CD8-positive, alpha-beta memory T cell (primary cell): Measurements from ENCODE around the gene ZNRF4. TPM values are rescaled to one million over a fixed set of nuclear protein-coding genes. Genes with fewer than 3 reads are reported as not detected.
"Not testable (repeated sequence)": the region's sequence is repeated elsewhere in the genome, so short reads cannot be mapped to it uniquely, and the experiment has no call there.

ENCODE experiments used
- CTCF ChIA-PET: fragments of 350-600 bp; sonication (Branson Sonifier 250); formaldehyde crosslinking; loops from one replicate; lab custom pipeline; 2021; ENCODE audit warnings: antibody characterized with exemption; lab: Charles Lee
- POLR2A ChIA-PET: fragments of 350-600 bp; sonication (Branson Sonifier 250); formaldehyde crosslinking; loops from one replicate; lab custom pipeline; 2021; ENCODE audit warnings: antibody characterized with exemption; lab: Charles Lee
- DNase-seq, 5 donors: peaks; one replicate each; pipeline versions ENCODE4 v3.0.0 to v3.0.0-alpha.2; 2020 to 2022; ENCODE audit warnings: mixed read lengths in 1 of 5
- H3K27ac ChIP-seq: one replicate; pipeline ENCODE4 v1.7.0; 2013; ENCODE audit warnings: low read depth, mild to moderate bottlenecking, low read length, moderate library complexity
- H3K27me3 ChIP-seq: 2 replicates; pipeline ENCODE4 v1.7.0; 2013; ENCODE audit warnings: low read length, mild to moderate bottlenecking; ENCODE audit not compliant: insufficient read depth, poor library complexity, severe bottlenecking
- H3K36me3 ChIP-seq: 2 replicates; pipeline ENCODE4 v1.7.0; 2013; ENCODE audit warnings: mild to moderate bottlenecking, low read length, moderate library complexity; ENCODE audit not compliant: insufficient read depth
- H3K4me1 ChIP-seq: 2 replicates; pipeline ENCODE4 v1.7.0; 2013; ENCODE audit warnings: mild to moderate bottlenecking, low read length, moderate library complexity; ENCODE audit not compliant: insufficient read depth
- H3K4me3 ChIP-seq: 2 replicates; pipeline ENCODE4 v1.7.0; 2013; ENCODE audit warnings: mild to moderate bottlenecking, low read length
- H3K9me3 ChIP-seq: 2 replicates; pipeline ENCODE4 v1.7.0; 2013; ENCODE audit warnings: mild to moderate bottlenecking, low read length
- H3K27ac Mint-ChIP-seq, 8 donors: one replicate each; pipeline ENCODE4 v1.8.0; 2020 to 2021; ENCODE audit warnings: mixed read lengths in 8 of 8, mild to moderate bottlenecking in 6 of 8, inconsistent platforms in 3 of 8, moderate library complexity in 3 of 8
- H3K27me3 Mint-ChIP-seq, 2 donors: one replicate each; pipeline ENCODE4 v1.8.0; 2020 to 2021; ENCODE audit warnings: mixed read lengths in 2 of 2, mild to moderate bottlenecking in 1 of 2, moderate library complexity in 1 of 2
- H3K36me3 Mint-ChIP-seq, 3 donors: one replicate each; pipeline ENCODE4 v1.8.0; 2020 to 2021; ENCODE audit warnings: mixed read lengths in 3 of 3, inconsistent platforms in 1 of 3, mild to moderate bottlenecking in 1 of 3
- H3K4me1 Mint-ChIP-seq, 3 donors: one replicate each; pipeline ENCODE4 v1.8.0; 2020 to 2021; ENCODE audit warnings: mixed read lengths in 3 of 3, inconsistent platforms in 1 of 3, mild to moderate bottlenecking in 1 of 3
- H3K4me3 Mint-ChIP-seq, 7 donors: one replicate each; pipeline ENCODE4 v1.8.0; 2020 to 2021; ENCODE audit warnings: mixed read lengths in 7 of 7, mild to moderate bottlenecking in 6 of 7, moderate library complexity in 4 of 7, inconsistent platforms in 2 of 7
- H3K9me3 Mint-ChIP-seq, 5 donors: one replicate each; pipeline ENCODE4 v1.8.0; 2020 to 2022; ENCODE audit warnings: mixed read lengths in 5 of 5, mild to moderate bottlenecking in 3 of 5, moderate library complexity in 2 of 5, inconsistent platforms in 1 of 5
- polyA plus RNA-seq: library from polyadenylated mRNA; unstranded; fragments of 300-500 nt; fragmentation: Illumina TruSeq; gene quantifications from one replicate; pipeline ENCODE4 v1.2.3, GENCODE V29; 2021
- total RNA-seq, 2 experiments: library from RNA; stranded (reverse); gene quantifications; one replicate each; pipeline ENCODE4 v1.2.3, GENCODE V29; 2021

The ZNRF4 gene
- total and polyA plus RNA-seq, 3 experiments from 2014 or later = not detected

- DNase-seq = no peak
- H3K4me3 ChIP-seq = no peak overlapping the region
- H3K27ac Mint-ChIP-seq = no peak overlapping the region
- no peaks in the 10 kb centered on the region for H3K36me3 Mint-ChIP-seq
- peaks cover 0 to 8% (median 0%) of the 10 kb centered on the region in 5 donors for H3K9me3 Mint-ChIP-seq
- no peak overlapping the region for H3K27ac ChIP-seq
- no peak overlapping the region for H3K4me3 Mint-ChIP-seq
- POLR2A ChIA-PET = no interaction called here
- H3K9me3 ChIP-seq = no peaks in the 10 kb centered on the region
- H3K27me3 ChIP-seq = no peaks in the 10 kb centered on the region
- no peaks in the 10 kb centered on the region for H3K4me1 ChIP-seq
- no peaks in the 10 kb centered on the region for H3K4me1 Mint-ChIP-seq
- no peaks in the 10 kb centered on the region for H3K36me3 ChIP-seq
- CTCF ChIA-PET = no interaction called here
- peaks cover 20 to 26% of the 10 kb centered on the region in 2 donors for H3K27me3 Mint-ChIP-seq
Observed at GRCh38 chr19:5436106-5436947, 18.9 kb upstream of the ZNRF4 start.

- H3K9me3 Mint-ChIP-seq = peaks cover 0 to 8% (median 0%) of the 10 kb centered on the region in 5 donors
- H3K27me3 ChIP-seq = no peaks in the 10 kb centered on the region
- no peaks in the 10 kb centered on the region for H3K4me1 ChIP-seq
- CTCF ChIA-PET = no interaction called here
- H3K4me3 ChIP-seq = no peak overlapping the region
- H3K36me3 ChIP-seq = no peaks in the 10 kb centered on the region
- H3K4me3 Mint-ChIP-seq = no peak overlapping the region
- peaks cover 20 to 24% of the 10 kb centered on the region in 2 donors for H3K27me3 Mint-ChIP-seq
- H3K9me3 ChIP-seq = no peaks in the 10 kb centered on the region
- H3K36me3 Mint-ChIP-seq = no peaks in the 10 kb centered on the region
- H3K27ac Mint-ChIP-seq = no peak overlapping the region
- no peak for DNase-seq
- POLR2A ChIA-PET = no interaction called here
- no peaks in the 10 kb centered on the region for H3K4me1 Mint-ChIP-seq
- H3K27ac ChIP-seq = no peak overlapping the region
Observed at GRCh38 chr19:5436948-5437306, 18.3 kb upstream of the ZNRF4 start.

- H3K4me1 Mint-ChIP-seq, H3K27ac Mint-ChIP-seq, POLR2A ChIA-PET, H3K36me3 ChIP-seq, H3K9me3 ChIP-seq, DNase-seq, H3K4me3 ChIP-seq, CTCF ChIA-PET, H3K36me3 Mint-ChIP-seq, H3K4me3 Mint-ChIP-seq, H3K27me3 ChIP-seq, H3K4me1 ChIP-seq, H3K9me3 Mint-ChIP-seq, H3K27ac ChIP-seq: not testable (repeated sequence)
- peaks cover 15 to 28% of the 10 kb centered on the region in 2 donors for H3K27me3 Mint-ChIP-seq
Observed at GRCh38 chr19:5438756-5439155, 16.5 kb upstream of the ZNRF4 start.

GRCh38 chr19:5439452-5439851, 15.8 kb upstream of the ZNRF4 start:
- Histone ChIP-seq H3K9me3 (no peaks in the 10 kb centered on the region), H3K27me3 (no peaks in the 10 kb centered on the region), H3K4me3 (no peak overlapping the region), H3K27ac (no peak overlapping the region), H3K36me3 (no peaks in the 10 kb centered on the region), H3K4me1 (no peaks in the 10 kb centered on the region)
- H3K4me3 Mint-ChIP-seq = no peak overlapping the region
- H3K27me3 Mint-ChIP-seq = peaks cover 15 to 33% of the 10 kb centered on the region in 2 donors
- H3K27ac Mint-ChIP-seq = no peak overlapping the region
- POLR2A ChIA-PET = no interaction called here
- H3K36me3 Mint-ChIP-seq = no peaks in the 10 kb centered on the region
- CTCF ChIA-PET = no interaction called here
- H3K9me3 Mint-ChIP-seq = peaks cover 0 to 6% (median 0%) of the 10 kb centered on the region in 5 donors
- no peak for DNase-seq
- H3K4me1 Mint-ChIP-seq = no peaks in the 10 kb centered on the region

GRCh38 chr19:5440299-5440698, 14.9 kb upstream of the ZNRF4 start:
- H3K27me3 ChIP-seq = no peaks in the 10 kb centered on the region
- DNase-seq = no peak
- H3K9me3 ChIP-seq = no peaks in the 10 kb centered on the region
- Mint-ChIP-seq H3K9me3 (peaks cover 0 to 6% (median 0%) of the 10 kb centered on the region in 5 donors), H3K4me1 (no peaks in the 10 kb centered on the region), H3K27ac (no peak overlapping the region), H3K36me3 (no peaks in the 10 kb centered on the region), H3K4me3 (no peak overlapping the region), H3K27me3 (peaks cover 13 to 36% of the 10 kb centered on the region in 2 donors)
- H3K36me3 ChIP-seq = no peaks in the 10 kb centered on the region
- ChIA-PET CTCF (no interaction called here), POLR2A (no interaction called here)
- H3K4me1 ChIP-seq = no peaks in the 10 kb centered on the region
- H3K4me3 ChIP-seq = no peak overlapping the region
- H3K27ac ChIP-seq = no peak overlapping the region

GRCh38 chr19:5443723-5444122, 11.5 kb upstream of the ZNRF4 start:
- no peaks in the 10 kb centered on the region for H3K9me3 ChIP-seq
- H3K36me3 Mint-ChIP-seq = no peaks in the 10 kb centered on the region
- H3K27ac Mint-ChIP-seq = no peak overlapping the region
- no peaks in the 10 kb centered on the region for H3K27me3 ChIP-seq
- CTCF ChIA-PET = no interaction called here
- H3K4me1 ChIP-seq = no peaks in the 10 kb centered on the region
- no peaks in the 10 kb centered on the region for H3K4me1 Mint-ChIP-seq
- peaks cover 0 to 2% (median 0%) of the 10 kb centered on the region in 5 donors for H3K9me3 Mint-ChIP-seq
- no peak overlapping the region for H3K4me3 ChIP-seq
- no peak overlapping the region for H3K4me3 Mint-ChIP-seq
- DNase-seq = no peak
- H3K27ac ChIP-seq = no peak overlapping the region
- H3K27me3 Mint-ChIP-seq = peaks cover 16 to 36% of the 10 kb centered on the region in 2 donors
- POLR2A ChIA-PET = no interaction called here
- H3K36me3 ChIP-seq = no peaks in the 10 kb centered on the region

GRCh38 chr19:5444431-5444830, 10.8 kb upstream of the ZNRF4 start:
- no peaks in the 10 kb centered on the region for H3K9me3 ChIP-seq
- no peaks in the 10 kb centered on the region for H3K27me3 ChIP-seq
- ChIA-PET CTCF (no interaction called here), POLR2A (no interaction called here)
- Mint-ChIP-seq H3K4me1 (no peaks in the 10 kb centered on the region), H3K36me3 (no peaks in the 10 kb centered on the region), H3K27ac (no peak overlapping the region), H3K27me3 (peaks cover 16 to 37% of the 10 kb centered on the region in 2 donors), H3K4me3 (no peak overlapping the region), H3K9me3 (peaks cover 0 to 2% (median 0%) of the 10 kb centered on the region in 5 donors)
- no peak overlapping the region for H3K4me3 ChIP-seq
- H3K4me1 ChIP-seq = no peaks in the 10 kb centered on the region
- no peak for DNase-seq
- H3K36me3 ChIP-seq = no peaks in the 10 kb centered on the region
- no peak overlapping the region for H3K27ac ChIP-seq

GRCh38 chr19:5445071-5445470, 10.1 kb upstream of the ZNRF4 start:
- DNase-seq = no peak
- H3K27me3 Mint-ChIP-seq = peaks cover 19 to 40% of the 10 kb centered on the region in 2 donors
- Histone ChIP-seq H3K36me3 (no peaks in the 10 kb centered on the region), H3K27me3 (no peaks in the 10 kb centered on the region), H3K4me3 (no peak overlapping the region), H3K4me1 (no peaks in the 10 kb centered on the region), H3K27ac (no peak overlapping the region), H3K9me3 (no peaks in the 10 kb centered on the region)
- H3K4me3 Mint-ChIP-seq = no peak overlapping the region
- peaks cover 0 to 2% (median 0%) of the 10 kb centered on the region in 5 donors for H3K9me3 Mint-ChIP-seq
- H3K4me1 Mint-ChIP-seq = no peaks in the 10 kb centered on the region
- ChIA-PET POLR2A (no interaction called here), CTCF (no interaction called here)
- H3K36me3 Mint-ChIP-seq = no peaks in the 10 kb centered on the region
- no peak overlapping the region for H3K27ac Mint-ChIP-seq
